Measurements from ENCODE around the gene AP3M1.
"Not testable (repeated sequence)": the region's sequence is repeated elsewhere in the genome, so short reads cannot be mapped to it uniquely, and the experiment has no call there.

The AP3M1 gene

DNA sequence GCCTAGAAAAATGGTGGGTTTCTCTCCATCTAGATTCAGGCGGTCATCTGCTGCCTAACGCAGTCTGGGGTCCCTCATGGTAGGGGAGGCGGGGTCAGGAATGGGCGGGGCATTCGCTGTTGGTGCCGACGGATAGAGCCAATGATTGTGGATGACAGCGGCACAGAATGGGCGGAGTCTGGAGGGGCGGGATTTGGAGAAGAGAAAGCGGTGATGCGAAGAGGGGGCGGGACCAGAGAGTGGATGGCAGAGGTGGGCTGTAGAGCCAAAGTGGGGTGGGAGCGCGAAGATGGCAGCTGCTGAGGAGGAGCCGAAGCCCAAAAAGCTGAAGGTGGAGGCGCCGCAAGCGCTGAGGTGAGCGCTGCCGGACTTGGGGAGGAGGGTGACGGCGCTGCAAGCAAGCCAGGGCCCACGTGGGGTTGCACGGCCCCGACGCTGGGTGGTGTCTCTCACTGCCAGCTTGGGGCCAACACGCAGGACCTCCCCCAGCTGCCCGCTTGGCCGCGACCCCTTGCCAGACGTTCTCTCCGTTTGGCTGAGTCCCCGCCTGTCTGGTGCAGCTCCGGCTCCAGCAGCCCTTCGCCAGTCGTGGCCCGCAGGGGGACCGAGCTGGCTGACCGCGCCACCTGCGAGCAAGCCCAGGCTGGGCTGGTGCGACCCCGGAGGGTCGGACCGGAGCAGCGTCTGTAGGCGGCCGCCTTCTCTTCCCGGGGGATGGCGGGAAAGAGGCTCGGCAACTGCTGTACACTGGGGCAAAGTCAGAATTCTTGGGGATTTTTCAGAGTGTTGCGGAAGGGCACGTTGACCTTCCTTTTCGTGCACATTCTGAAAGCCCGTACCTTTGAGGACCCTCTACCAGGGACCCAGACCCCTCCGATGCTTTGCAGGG, 606 bp upstream of the AP3M1 start, which contains the start of gene ADK:
ADK (plus strand) TSS at position 232 of the 889 bp plus-strand sequence; CDS start at position 290, 58 bp downstream.
- peak within 1 kb of the TSS; percentile 95 for H3K4me3 ChIP-seq (replicated peaks; ENCODE audit: low read depth, low read length)
- TF ChIP-seq, protein P1, sequence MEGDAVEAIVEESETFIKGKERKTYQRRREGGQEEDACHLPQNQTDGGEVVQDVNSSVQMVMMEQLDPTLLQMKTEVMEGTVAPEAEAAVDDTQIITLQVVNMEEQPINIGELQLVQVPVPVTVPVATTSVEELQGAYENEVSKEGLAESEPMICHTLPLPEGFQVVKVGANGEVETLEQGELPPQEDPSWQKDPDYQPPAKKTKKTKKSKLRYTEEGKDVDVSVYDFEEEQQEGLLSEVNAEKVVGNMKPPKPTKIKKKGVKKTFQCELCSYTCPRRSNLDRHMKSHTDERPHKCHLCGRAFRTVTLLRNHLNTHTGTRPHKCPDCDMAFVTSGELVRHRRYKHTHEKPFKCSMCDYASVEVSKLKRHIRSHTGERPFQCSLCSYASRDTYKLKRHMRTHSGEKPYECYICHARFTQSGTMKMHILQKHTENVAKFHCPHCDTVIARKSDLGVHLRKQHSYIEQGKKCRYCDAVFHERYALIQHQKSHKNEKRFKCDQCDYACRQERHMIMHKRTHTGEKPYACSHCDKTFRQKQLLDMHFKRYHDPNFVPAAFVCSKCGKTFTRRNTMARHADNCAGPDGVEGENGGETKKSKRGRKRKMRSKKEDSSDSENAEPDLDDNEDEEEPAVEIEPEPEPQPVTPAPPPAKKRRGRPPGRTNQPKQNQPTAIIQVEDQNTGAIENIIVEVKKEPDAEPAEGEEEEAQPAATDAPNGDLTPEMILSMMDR (IDR thresholded peaks at IDR 0.05; ENCODE audit: low read length, missing control alignments): peak; percentile 0
- DNase-seq (ENCODE audit: low read depth): peak; percentile 98

DNA sequence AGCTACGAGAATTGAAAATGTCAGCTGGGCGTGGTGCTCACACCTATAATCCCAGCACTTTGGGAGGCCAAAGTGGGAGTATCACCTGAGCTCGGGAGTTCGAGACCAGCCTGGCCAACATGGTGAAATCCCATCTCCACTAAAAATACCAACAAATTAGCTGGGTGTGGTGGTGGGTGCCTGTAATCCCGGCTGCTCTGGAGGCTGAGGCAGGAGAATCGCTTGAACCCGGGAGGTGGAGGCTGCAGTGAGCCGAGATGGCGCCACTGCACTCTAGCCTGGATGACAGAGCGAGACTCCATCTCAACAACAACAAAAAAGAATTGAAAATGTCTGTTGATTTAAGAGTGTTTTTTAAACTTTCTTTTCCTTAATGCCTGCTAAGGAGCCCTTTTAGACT, 3.6 kb downstream of the AP3M1 start:
- not testable (repeated sequence) for H3K4me3 ChIP-seq (replicated peaks; ENCODE audit: low read depth, low read length); DNase-seq (ENCODE audit: low read depth)

DNA sequence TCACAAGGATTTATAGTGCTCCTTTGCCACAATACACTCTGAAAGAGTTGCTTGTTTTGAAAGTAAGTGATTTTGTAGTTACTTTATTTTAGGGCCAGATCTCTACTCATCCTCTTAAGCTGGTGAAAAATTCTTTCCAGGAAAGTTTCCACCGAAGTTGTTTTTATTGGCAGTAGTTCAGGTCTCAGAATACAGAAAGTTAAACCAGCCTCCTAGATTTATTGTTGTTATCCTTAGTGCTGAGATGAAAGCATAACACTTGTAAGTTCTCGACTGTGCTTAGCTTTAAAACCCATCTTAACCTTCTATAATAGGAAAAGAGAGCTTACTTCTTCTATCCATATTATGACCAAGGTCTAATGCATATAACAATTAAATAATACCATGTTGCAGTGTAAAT, 5.5 kb downstream of the AP3M1 start:
- DNase-seq (ENCODE audit: low read depth): peak; percentile 84
- H3K4me3 ChIP-seq (replicated peaks; ENCODE audit: low read depth, low read length): no peak overlapping the region
- TF ChIP-seq, protein P1 (IDR thresholded peaks at IDR 0.05; ENCODE audit: low read length, missing control alignments): no peak

DNA sequence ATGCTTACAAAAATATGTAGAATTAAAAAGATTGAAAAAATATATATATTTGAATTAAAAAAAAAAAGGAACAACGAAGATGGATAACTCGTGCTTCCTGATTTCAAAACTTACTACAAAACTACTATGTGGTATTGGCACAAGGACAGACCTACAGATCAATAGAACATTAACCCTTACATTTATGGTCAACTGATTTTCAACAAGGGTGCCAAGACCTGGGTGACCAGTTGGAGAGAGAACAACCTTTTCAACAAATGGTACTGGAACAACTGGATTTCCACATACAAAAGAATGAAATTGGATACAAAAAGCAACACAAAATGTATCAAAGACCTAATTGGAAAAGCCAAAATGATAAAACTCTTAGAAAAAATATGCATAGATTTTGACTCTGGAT, 10.1 kb downstream of the AP3M1 start:
- DNase-seq (ENCODE audit: low read depth): no peak
- TF ChIP-seq, protein P1 (IDR thresholded peaks at IDR 0.05; ENCODE audit: low read length, missing control alignments): no peak
- H3K4me3 ChIP-seq (replicated peaks; ENCODE audit: low read depth, low read length): no peak overlapping the region

DNA sequence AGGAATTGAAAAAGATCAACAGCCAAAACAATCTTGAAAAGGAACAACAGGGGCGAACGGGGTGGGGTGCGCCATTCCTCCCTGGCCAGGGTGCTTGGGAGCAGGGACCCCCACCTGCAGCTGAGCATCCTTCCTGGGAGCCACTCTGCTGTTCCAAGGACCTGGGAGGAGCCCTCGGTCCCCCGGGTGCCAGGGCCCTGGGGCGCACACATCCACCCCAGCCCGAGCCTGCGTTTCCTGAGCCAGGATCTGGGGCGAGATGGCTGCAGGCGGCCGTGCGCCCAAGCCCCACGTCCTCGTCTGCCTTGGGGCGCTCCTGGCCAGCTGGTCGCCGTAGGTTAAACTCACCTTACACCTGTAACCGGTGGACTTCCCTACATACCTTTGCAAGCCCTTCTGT, 10.6 kb downstream of the AP3M1 start:
- TF ChIP-seq, protein P1 (IDR thresholded peaks at IDR 0.05; ENCODE audit: low read length, missing control alignments): no peak
- H3K4me3 ChIP-seq (replicated peaks; ENCODE audit: low read depth, low read length): no peak overlapping the region
- no peak for DNase-seq (ENCODE audit: low read depth)

DNA sequence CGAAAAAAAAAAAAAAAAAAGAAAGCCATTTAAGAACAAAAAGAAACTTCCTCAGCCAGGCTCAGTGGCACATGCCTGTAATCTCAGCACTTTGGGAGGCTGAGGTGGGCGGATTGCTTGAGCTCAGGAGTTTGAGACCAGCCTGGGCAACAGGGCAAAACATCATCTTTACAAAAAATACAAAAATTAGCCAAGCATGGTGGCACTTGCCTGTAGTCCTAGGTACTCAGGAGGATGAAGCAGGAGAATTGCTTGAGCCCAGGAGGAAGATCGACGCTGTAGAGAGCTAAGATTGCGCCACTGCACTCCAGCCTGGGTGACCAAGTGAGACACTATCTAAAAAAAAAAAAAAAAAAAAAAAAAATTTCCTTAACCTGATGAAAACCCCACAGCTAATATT, 12.0 kb downstream of the AP3M1 start:
- DNase-seq (ENCODE audit: low read depth); H3K4me3 ChIP-seq (replicated peaks; ENCODE audit: low read depth, low read length): not testable (repeated sequence)

DNA sequence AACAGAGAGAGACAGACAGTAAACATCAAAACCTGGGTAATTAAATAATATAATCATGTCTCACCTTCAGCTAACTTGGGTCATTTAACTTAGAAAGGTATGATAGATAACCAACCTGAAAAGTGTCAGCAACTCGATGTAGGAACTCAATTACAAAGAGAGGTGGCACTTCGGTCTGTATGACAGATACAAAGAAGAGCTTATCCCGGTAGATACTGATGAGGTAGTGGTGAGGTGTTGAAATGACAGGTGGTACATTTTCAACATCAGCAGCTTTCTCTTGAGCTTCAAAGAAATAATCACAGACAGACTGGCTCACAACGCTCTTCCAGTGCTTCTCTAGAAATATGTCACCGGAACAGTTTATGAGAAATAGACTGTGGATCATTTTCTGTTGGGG, 12.6 kb downstream of the AP3M1 start:
- TF ChIP-seq, protein P1 (IDR thresholded peaks at IDR 0.05; ENCODE audit: low read length, missing control alignments): no peak
- no peak for DNase-seq (ENCODE audit: low read depth)
- H3K4me3 ChIP-seq (replicated peaks; ENCODE audit: low read depth, low read length): no peak overlapping the region

DNA sequence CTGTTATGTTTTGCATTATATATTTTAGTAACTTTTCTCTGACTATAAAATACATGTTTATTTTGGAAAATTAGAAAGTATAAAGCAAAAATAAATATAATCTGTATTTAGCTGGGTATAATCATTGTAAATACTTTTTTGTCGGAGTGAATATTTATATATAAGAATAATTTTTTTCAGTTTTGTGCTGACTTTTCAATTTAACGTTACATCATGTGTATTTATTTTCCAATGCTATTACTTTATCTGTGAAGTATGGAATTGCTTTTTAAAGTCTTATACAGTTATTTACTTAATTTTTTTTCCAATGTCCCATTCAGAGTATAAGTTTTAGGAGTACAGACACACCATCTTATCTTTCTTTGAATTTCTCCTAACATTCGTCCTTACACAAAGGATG, 15.2 kb downstream of the AP3M1 start:
- H3K4me3 ChIP-seq (replicated peaks; ENCODE audit: low read depth, low read length): no peak overlapping the region
- TF ChIP-seq, protein P1 (IDR thresholded peaks at IDR 0.05; ENCODE audit: low read length, missing control alignments): no peak
- no peak for DNase-seq (ENCODE audit: low read depth)

All from fibroblast of pulmonary artery (primary cell).